MG63 (cell line): ENCODE measurements around the gene NUBP2. TPM values are rescaled to one million over a fixed set of nuclear protein-coding genes. Genes with fewer than 3 reads are reported as not detected.

Experiments used
- DNase-seq: peaks from one replicate; pipeline ENCODE4 v3.0.0-alpha.2; 2020
- H3K27me3 ChIP-seq: fragments of 250-450 bp; sonication (Bioruptor Pico); 2 replicates; pipeline ENCODE4 v1.5.1; 2020; ENCODE audit warnings: mild to moderate bottlenecking, moderate library complexity
- H3K36me3 ChIP-seq: fragments of 250-450 bp; sonication (Bioruptor Pico); 2 replicates; pipeline ENCODE4 v1.5.1; 2020; ENCODE audit warnings: mild to moderate bottlenecking, moderate library complexity
- H3K4me3 ChIP-seq: fragments of 250-450 bp; sonication (Bioruptor Pico); 2 replicates; pipeline ENCODE4 v1.5.1; 2020; ENCODE audit warnings: mild to moderate bottlenecking, moderate library complexity
- H3K9me3 ChIP-seq: fragments of 250-450 bp; sonication (Bioruptor Pico); 2 replicates; pipeline ENCODE4 v1.5.1; 2020; ENCODE audit warnings: mild to moderate bottlenecking, moderate library complexity
- total RNA-seq: library from RNA; depleted of rRNA; stranded (reverse); fragments of >200 nt; shearing (Covaris generic); gene quantifications from 2 replicates; pipeline ENCODE4 v1.2.3, GENCODE V29; 2014; ENCODE audit warnings: low replicate concordance

NUBP2 gene
- total RNA-seq, 1 experiment from 2014 or later = 163 TPM

DNA sequence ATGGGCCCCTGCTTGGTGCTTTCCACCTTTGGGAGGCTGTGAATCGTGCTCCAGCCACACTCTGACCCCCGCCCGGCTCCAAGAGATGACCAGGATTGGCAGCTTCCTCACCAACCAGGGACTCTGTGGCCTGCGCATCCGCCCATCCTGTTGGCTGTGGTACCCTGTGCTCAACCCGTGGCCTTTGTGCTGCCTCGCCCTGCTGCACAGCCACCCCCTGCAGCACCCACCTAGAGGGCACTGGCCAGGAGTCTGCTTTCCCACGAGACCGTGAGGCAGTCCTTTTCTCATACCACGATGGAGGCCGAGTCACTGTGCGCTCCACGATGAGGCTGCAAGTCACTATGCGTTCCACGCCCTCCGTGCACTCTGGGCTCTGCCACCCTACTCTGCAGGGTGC, 30.8 kb upstream of the NUBP2 start:
- H3K36me3 ChIP-seq = peaks cover 63% of the 10 kb centered on the region
- H3K27me3 ChIP-seq = no peaks in the 10 kb centered on the region
- H3K4me3 ChIP-seq = no peak overlapping the region
- no peaks in the 10 kb centered on the region for H3K9me3 ChIP-seq
- DNase-seq = no peak

- Histone ChIP-seq H3K9me3 (no peaks in the 10 kb centered on the region), H3K36me3 (peaks cover 57% of the 10 kb centered on the region), H3K27me3 (no peaks in the 10 kb centered on the region), H3K4me3 (no peak overlapping the region)
- DNase-seq = no peak
Observed at GRCh38 chr16:1752853-1753252, 29.9 kb upstream of the NUBP2 start.

DNA sequence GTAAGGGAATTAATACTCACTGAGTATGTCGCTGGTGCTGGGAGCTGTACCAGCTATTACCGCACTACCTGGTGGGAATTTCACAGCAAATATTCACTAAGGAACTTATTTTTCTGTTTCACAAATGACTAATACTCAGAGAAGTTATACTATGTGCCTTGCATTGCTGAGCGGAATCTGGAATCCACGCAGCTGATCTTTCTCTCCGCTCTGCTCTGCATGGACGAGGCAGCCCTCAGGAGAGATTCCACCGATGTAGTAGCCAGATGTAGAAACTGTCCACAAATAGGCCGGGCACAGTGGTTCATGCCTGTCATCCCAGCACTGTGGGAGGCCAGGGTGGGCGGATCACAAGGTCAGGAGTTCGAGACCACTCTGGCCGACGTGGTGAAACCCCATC, 28.6 kb upstream of the NUBP2 start:
- Histone ChIP-seq H3K9me3 (no peaks in the 10 kb centered on the region), H3K4me3 (no peak overlapping the region), H3K27me3 (no peaks in the 10 kb centered on the region), H3K36me3 (peaks cover 44% of the 10 kb centered on the region)
- DNase-seq = no peak

- H3K4me3 ChIP-seq = no peak overlapping the region
- H3K27me3 ChIP-seq = no peaks in the 10 kb centered on the region
- H3K9me3 ChIP-seq = no peaks in the 10 kb centered on the region
- peaks cover 34% of the 10 kb centered on the region for H3K36me3 ChIP-seq
- DNase-seq = no peak
Observed at GRCh38 chr16:1757714-1758461, 24.9 kb upstream of the NUBP2 start.

- Histone ChIP-seq H3K4me3 (no peak overlapping the region), H3K9me3 (no peaks in the 10 kb centered on the region), H3K36me3 (peaks cover 33% of the 10 kb centered on the region), H3K27me3 (no peaks in the 10 kb centered on the region)
- DNase-seq = no peak
Observed at GRCh38 chr16:1758923-1759322, 23.8 kb upstream of the NUBP2 start.

GRCh38 chr16:1759511-1759910, 23.2 kb upstream of the NUBP2 start:
- Histone ChIP-seq H3K9me3 (no peaks in the 10 kb centered on the region), H3K4me3 (no peak overlapping the region), H3K36me3 (peaks cover 36% of the 10 kb centered on the region), H3K27me3 (no peaks in the 10 kb centered on the region)
- DNase-seq = no peak

DNA sequence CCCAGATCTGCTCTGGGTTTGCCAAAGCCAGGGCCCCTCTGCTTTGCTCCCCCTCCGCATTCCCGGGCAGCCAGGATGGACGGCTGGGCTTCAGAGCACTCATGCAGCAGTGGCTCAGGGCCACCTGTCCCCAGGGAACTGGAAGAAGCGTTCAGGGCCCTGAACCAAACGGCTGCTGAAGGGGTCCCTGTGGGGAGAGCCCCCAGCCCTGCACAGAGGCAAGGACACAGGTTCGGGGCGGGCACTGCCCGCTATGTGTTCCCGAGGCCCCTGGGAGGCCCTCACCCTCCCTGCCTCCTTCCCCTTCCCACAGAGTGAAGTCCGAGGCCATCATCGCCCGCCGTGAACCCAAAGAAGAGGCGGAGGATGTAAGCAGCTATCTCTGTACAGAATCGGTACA, 21.8 kb upstream of the NUBP2 start:
- no peak for DNase-seq

GRCh38 chr16:1761751-1762150, 21.0 kb upstream of the NUBP2 start:
- no peak for DNase-seq
- Histone ChIP-seq H3K27me3 (no peaks in the 10 kb centered on the region), H3K36me3 (peaks cover 38% of the 10 kb centered on the region), H3K9me3 (no peaks in the 10 kb centered on the region), H3K4me3 (no peak overlapping the region)

More for the DNA sequence above, 21.8 kb upstream of the NUBP2 start:
- Histone ChIP-seq H3K9me3 (no peaks in the 10 kb centered on the region), H3K36me3 (peaks cover 38% of the 10 kb centered on the region), H3K27me3 (no peaks in the 10 kb centered on the region), H3K4me3 (no peak overlapping the region)

DNA sequence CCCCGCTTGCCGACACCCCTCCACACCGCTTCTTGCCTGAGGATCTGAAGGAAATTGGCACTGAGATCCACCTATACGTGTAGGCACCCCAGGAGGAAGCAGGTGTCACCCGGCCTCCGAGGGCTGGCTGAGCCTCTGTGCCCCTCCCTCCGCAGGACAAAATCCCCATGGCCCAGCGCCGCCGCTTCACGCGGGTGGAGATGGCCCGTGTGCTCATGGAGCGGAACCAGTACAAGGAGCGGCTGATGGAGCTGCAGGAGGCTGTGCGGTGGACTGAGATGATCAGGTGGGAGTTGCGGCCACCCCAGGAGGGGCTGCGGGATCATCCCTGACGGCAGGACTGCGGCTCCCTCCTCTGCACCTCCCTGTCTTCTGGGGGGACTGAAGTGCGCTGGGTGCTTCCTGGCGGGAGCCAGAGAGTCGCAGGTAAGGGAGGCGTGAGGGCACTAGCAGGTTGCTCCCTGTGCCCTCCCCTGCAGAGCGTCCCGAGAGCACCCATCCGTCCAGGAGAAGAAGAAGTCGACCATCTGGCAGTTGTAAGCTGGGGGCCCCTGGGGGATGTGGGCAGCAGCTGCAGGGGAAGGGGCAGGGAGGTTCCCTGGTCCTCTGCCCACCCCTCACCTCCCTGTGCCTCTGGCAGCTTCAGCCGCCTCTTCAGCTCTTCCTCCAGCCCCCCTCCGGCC, 20.4 kb upstream of the NUBP2 start:
- Histone ChIP-seq H3K9me3 (no peaks in the 10 kb centered on the region), H3K36me3 (peaks cover 42% of the 10 kb centered on the region), H3K4me3 (no peak overlapping the region), H3K27me3 (no peaks in the 10 kb centered on the region)
- no peak for DNase-seq

GRCh38 chr16:1762879-1763520, 19.8 kb upstream of the NUBP2 start:
- H3K36me3 ChIP-seq = peaks cover 47% of the 10 kb centered on the region
- no peak overlapping the region for H3K4me3 ChIP-seq
- no peak for DNase-seq
- no peaks in the 10 kb centered on the region for H3K9me3 ChIP-seq
- H3K27me3 ChIP-seq = no peaks in the 10 kb centered on the region

GRCh38 chr16:1763521-1764511, 18.9 kb upstream of the NUBP2 start:
- Histone ChIP-seq H3K9me3 (no peaks in the 10 kb centered on the region), H3K36me3 (peaks cover 53% of the 10 kb centered on the region), H3K4me3 (no peak overlapping the region), H3K27me3 (no peaks in the 10 kb centered on the region)
- DNase-seq = no peak

DNA sequence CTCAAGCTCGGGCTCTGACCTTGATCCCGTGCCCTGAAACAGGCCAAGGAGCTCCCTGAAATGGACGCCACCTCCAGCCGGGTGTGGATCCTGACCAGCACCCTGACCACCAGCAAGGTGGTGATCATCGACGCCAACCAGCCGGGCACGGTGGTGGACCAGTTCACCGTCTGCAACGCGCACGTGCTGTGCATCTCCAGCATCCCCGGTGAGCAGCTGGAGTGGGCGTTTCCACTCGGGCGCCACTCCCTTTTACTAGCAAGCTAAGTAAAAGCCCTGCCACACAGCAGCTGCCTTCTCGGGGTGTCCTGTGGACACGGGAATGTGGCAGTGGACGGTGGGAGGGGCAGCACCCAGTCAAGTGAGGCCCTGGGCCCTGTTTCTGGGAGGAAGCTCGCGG, 17.8 kb upstream of the NUBP2 start:
- Histone ChIP-seq H3K4me3 (no peak overlapping the region), H3K27me3 (no peaks in the 10 kb centered on the region), H3K36me3 (peaks cover 63% of the 10 kb centered on the region), H3K9me3 (no peaks in the 10 kb centered on the region)
- no peak for DNase-seq

DNA sequence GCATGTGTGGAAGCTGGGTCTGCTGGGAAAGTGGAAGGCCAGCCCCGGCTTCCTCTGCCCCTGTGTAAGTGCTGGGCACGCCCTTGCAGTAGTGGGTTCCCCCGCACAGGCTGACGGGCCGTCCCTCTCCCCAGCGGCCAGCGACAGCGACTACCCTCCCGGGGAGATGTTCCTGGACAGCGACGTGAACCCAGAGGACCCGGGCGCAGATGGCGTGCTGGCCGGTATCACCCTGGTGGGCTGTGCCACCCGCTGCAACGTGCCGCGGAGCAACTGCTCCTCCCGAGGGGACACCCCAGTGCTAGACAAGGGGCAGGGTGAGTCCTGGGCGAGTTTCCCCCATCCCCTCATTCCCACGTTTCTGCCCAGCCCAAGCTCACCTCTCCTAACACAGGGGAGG, 16.9 kb upstream of the NUBP2 start:
- Histone ChIP-seq H3K9me3 (no peaks in the 10 kb centered on the region), H3K36me3 (peaks cover 63% of the 10 kb centered on the region)
- no peak for DNase-seq

DNA sequence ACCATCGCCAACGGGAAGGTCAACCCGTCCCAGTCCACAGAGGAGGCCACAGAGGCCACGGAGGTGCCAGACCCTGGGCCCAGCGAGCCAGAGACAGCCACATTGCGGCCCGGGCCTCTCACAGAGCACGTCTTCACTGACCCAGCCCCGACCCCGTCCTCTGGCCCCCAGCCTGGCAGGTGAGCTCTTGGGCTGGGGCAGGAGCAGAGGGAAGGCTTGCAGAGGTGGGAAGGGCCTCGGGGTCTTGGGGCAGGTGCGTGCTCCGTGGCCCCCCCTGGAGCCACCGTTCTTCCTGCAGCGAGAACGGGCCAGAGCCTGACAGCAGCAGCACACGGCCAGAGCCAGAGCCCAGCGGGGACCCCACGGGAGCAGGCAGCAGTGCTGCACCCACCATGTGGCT, 16.5 kb upstream of the NUBP2 start:
- no peaks in the 10 kb centered on the region for H3K9me3 ChIP-seq
- H3K27me3 ChIP-seq = no peaks in the 10 kb centered on the region
- H3K4me3 ChIP-seq = no peak overlapping the region
- peaks cover 65% of the 10 kb centered on the region for H3K36me3 ChIP-seq
- DNase-seq = no peak

More for the DNA sequence above, 16.9 kb upstream of the NUBP2 start:
- H3K27me3 ChIP-seq = no peaks in the 10 kb centered on the region
- no peak overlapping the region for H3K4me3 ChIP-seq

DNA sequence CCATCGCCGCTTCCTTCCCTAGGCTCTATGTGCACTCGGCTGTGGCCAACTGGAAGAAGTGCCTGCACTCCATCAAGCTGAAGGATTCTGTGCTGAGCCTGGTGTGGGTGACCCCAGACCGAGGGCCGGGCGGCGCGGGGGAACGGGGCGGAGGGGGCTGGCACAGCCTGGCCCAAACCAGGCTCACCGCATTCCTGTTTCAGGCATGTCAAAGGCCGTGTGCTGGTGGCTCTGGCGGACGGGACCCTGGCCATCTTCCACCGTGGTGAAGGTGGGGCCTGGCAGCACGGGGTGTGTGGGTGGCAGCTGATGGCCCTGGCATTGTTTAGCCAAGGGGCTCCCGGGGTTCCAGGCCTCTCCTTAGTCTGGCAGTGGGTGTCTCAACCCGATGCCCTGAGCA, 16.1 kb upstream of the NUBP2 start:
- DNase-seq = no peak
- Histone ChIP-seq H3K4me3 (no peak overlapping the region), H3K27me3 (no peaks in the 10 kb centered on the region), H3K9me3 (no peaks in the 10 kb centered on the region), H3K36me3 (peaks cover 65% of the 10 kb centered on the region)

GRCh38 chr16:1767116-1767994, 15.4 kb upstream of the NUBP2 start:
- DNase-seq = no peak
- H3K36me3 ChIP-seq = peaks cover 67% of the 10 kb centered on the region

More at GRCh38 chr16:1767116-1767994, 15.4 kb upstream of the NUBP2 start:
- H3K9me3 ChIP-seq = no peaks in the 10 kb centered on the region
- H3K27me3 ChIP-seq = no peaks in the 10 kb centered on the region
- H3K4me3 ChIP-seq = no peak overlapping the region
